ENCODE measurements around the gene RNF138.

DNA sequence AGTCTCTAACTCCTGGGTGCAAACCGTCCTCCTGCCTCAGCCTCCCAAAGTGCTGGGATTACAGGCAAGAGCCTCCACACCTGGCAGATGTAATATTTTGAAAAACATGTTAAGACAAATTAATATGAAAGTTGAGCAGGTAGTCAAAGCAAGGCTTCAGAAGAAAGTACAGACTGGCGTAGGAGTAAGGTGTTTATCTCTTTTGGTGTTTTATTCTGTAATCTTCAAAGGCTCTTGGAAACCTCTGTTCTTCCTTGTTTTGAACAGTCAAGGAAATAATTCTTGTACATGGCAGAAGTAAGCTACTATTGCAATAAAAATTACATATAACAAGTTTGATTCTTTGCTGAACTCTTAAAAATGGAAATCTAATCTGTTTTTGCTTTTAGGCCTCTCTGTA is 5.3 kb downstream of the RNF138 start:
- TF ChIP-seq POLR2AphosphoS5 (IDR thresholded peaks at IDR 0.05): no peak
- no peak for TF ChIP-seq CTCF (IDR thresholded peaks at IDR 0.05)
